A549 (cell line): ENCODE results near the gene PLPP4. TPM values are rescaled to one million over a fixed set of nuclear protein-coding genes. Genes with fewer than 3 reads are reported as not detected.
A peak's percentile ranks its signal among the peaks of the same experiment; 100 is the strongest.

Experiments
- ATAC-seq, 2 experiments: fragments of 200-7000 bp in 1 of 2; fragments of >200 bp in 1 of 2; cut with Nextera tagmentation in 1 of 2; cut with Tn5 transposase in 1 of 2; 3 replicates each; pipeline versions ENCODE4 v1.8.0 to v1.9.1; 2018 to 2020; ENCODE audit warnings: mild to moderate bottlenecking in 1 of 2, moderate library complexity in 1 of 2
- CTCF ChIA-PET: fragments of 300-600 bp; sonication (Branson Sonifier 250); formaldehyde crosslinking; extraction: SDS; loops from one replicate; lab custom pipeline; 2021; ENCODE audit warnings: antibody characterized with exemption, inconsistent platforms; lab: Yijun Ruan, JAX
- POLR2A ChIA-PET: fragments of 350-600 bp; formaldehyde crosslinking; extraction: SDS; loops from one replicate; lab custom pipeline; 2021; ENCODE audit warnings: antibody characterized with exemption, inconsistent platforms; lab: Yijun Ruan, JAX
- DNase-seq, 2 experiments: peaks; one replicate each; pipeline versions ENCODE4 v3.0.0 to v3.0.0-alpha.2; 2011 to 2016; ENCODE audit warnings: low read depth in 1 of 2, low spot score in 1 of 2
- FAIRE-seq: peaks from 2 replicates; lab custom pipeline; 2011; peaks lifted over from hg19 to GRCh38; lab: Jason Lieb, UNC
- H3K27ac ChIP-seq, 2 experiments: fragments of >200 bp; sonication (Bioruptor Twin); formaldehyde crosslinking; 3 replicates each; pipeline ENCODE4 v1.5.1; 2016 to 2017
- H3K4me1 ChIP-seq: fragments of >200 bp; sonication (Bioruptor Twin); formaldehyde crosslinking; 3 replicates; pipeline ENCODE4 v1.6.1; 2016
- H3K4me2 ChIP-seq: fragments of >200 bp; sonication (Bioruptor Twin); formaldehyde crosslinking; 3 replicates; pipeline ENCODE4 v1.6.1; 2016
- H3K4me3 ChIP-seq: fragments of >200 bp; sonication (Bioruptor Twin); formaldehyde crosslinking; 3 replicates; pipeline ENCODE4 v1.5.1; 2016
- H3K9me3 ChIP-seq: fragments of >200 bp; sonication (Bioruptor Twin); formaldehyde crosslinking; 3 replicates; pipeline ENCODE4 v1.6.1; 2016
- BCL3 ChIP-seq: fragments of >200 bp; sonication (Bioruptor Twin); formaldehyde crosslinking; IDR thresholded peaks from 3 replicates; pipeline ENCODE4 v1.6.1; 2016
- CBX2 ChIP-seq: fragments of 200-600 bp; sonication (generic); IDR thresholded peaks from 2 replicates; pipeline ENCODE4 v1.6.1; 2016; ENCODE audit warnings: low read depth, mild to moderate bottlenecking, borderline replicate concordance
- CBX8 ChIP-seq: fragments of 200-600 bp; sonication (generic); IDR thresholded peaks from 2 replicates; pipeline ENCODE4 v1.6.1; 2016
- CHD2 ChIP-seq: fragments of 150-350 bp; IDR thresholded peaks from 2 replicates; pipeline ENCODE4 v1.6.1; 2014; ENCODE audit warnings: low read length; ENCODE audit not compliant: partially characterized antibody
- CTCF ChIP-seq: fragments of >200 bp; sonication (Bioruptor Twin); formaldehyde crosslinking; IDR thresholded peaks from 3 replicates; pipeline ENCODE4 v1.5.1; 2016
- E2F6 ChIP-seq: IDR thresholded peaks from 2 replicates; pipeline ENCODE4 v1.6.1; 2012; ENCODE audit warnings: low read depth, borderline replicate concordance
- ELK1 ChIP-seq: fragments of 150-350 bp; IDR thresholded peaks from 2 replicates; pipeline ENCODE4 v1.6.1; 2014; ENCODE audit warnings: low read depth, mild to moderate bottlenecking, low read length
- EP300 ChIP-seq, 2 experiments: fragments of >200 bp; sonication (Bioruptor Twin); formaldehyde crosslinking; IDR thresholded peaks; 2 replicates in 1 of 2; 3 replicates in 1 of 2; pipeline ENCODE4 v1.6.1; 2016 to 2017
- GATA3 ChIP-seq: IDR thresholded peaks from 2 replicates; pipeline ENCODE4 v1.6.1; 2012; ENCODE audit warnings: borderline replicate concordance
- HDAC2 ChIP-seq: fragments of 200-600 bp; sonication (generic); IDR thresholded peaks from 2 replicates; pipeline ENCODE4 v1.6.1; 2016
- HES2 ChIP-seq: fragments of >200 bp; sonication (Bioruptor Twin); formaldehyde crosslinking; IDR thresholded peaks from 2 replicates; pipeline ENCODE4 v1.6.1; 2016
- HOXB5 ChIP-seq: fragments of 250-450 bp; sonication (Bioruptor Pico); IDR thresholded peaks from 2 replicates; pipeline ENCODE4 v1.5.0; 2020; ENCODE audit warnings: mild to moderate bottlenecking, moderate library complexity
- POLR2A ChIP-seq: IDR thresholded peaks from 2 replicates; pipeline ENCODE4 v1.6.1; 2012; ENCODE audit warnings: mild to moderate bottlenecking, low read length
- POLR2AphosphoS2 ChIP-seq: conservative IDR thresholded peaks from 2 replicates; pipeline ENCODE4 v1.6.1; 2012; ENCODE audit warnings: low read length, improper control_type of control experiment, inconsistent platforms
- RAD21 ChIP-seq, 2 experiments: fragments of >200 bp in 1 of 2; sonication (Bioruptor Twin) in 1 of 2; formaldehyde crosslinking in 1 of 2; IDR thresholded peaks in 1 of 2; conservative IDR thresholded peaks in 1 of 2; 2 replicates in 1 of 2; 3 replicates in 1 of 2; pipeline ENCODE4 v1.6.1; 2012 to 2018; ENCODE audit warnings: inconsistent platforms in 1 of 2
- RARB ChIP-seq: fragments of 250-450 bp; sonication (Bioruptor Pico); IDR thresholded peaks from 2 replicates; pipeline ENCODE4 v1.8.0; 2021; ENCODE audit warnings: mild to moderate bottlenecking, moderate library complexity
- RCOR1 ChIP-seq: fragments of 150-350 bp; IDR thresholded peaks from 2 replicates; pipeline ENCODE4 v1.6.1; 2014; ENCODE audit warnings: antibody characterized with exemption, low read length, low read depth
- REST ChIP-seq: fragments of 200-600 bp; sonication (generic); IDR thresholded peaks from 2 replicates; pipeline ENCODE4 v1.6.1; 2016; ENCODE audit warnings: antibody characterized with exemption, mild to moderate bottlenecking, moderate library complexity
- RFX5 ChIP-seq: fragments of 450-650 bp; IDR thresholded peaks from 2 replicates; pipeline ENCODE4 v1.7.1; 2014; ENCODE audit warnings: antibody characterized with exemption, mild to moderate bottlenecking, moderate library complexity
- SMC3 ChIP-seq: fragments of >200 bp; sonication (Bioruptor Twin); formaldehyde crosslinking; IDR thresholded peaks from 3 replicates; pipeline ENCODE4 v1.6.1; 2018; ENCODE audit warnings: inconsistent platforms
- TP53 ChIP-seq: fragments of 250-450 bp; sonication (Bioruptor Pico); IDR thresholded peaks from 2 replicates; pipeline ENCODE4 v1.5.0; 2021; ENCODE audit warnings: mild to moderate bottlenecking, moderate library complexity
- ZC3H11A ChIP-seq: fragments of 450-650 bp; IDR thresholded peaks from 2 replicates; pipeline ENCODE4 v1.6.1; 2014; ENCODE audit warnings: antibody characterized with exemption, mild to moderate bottlenecking
- ZFP36 ChIP-seq: fragments of 450-650 bp; IDR thresholded peaks from 2 replicates; pipeline ENCODE4 v1.6.1; 2014; ENCODE audit warnings: borderline replicate concordance; ENCODE audit not compliant: partially characterized antibody
- ZNF302 ChIP-seq: fragments of 250-450 bp; sonication (Bioruptor Pico); IDR thresholded peaks from 2 replicates; pipeline ENCODE4 v1.9.0; 2021; ENCODE audit warnings: inconsistent platforms, mild to moderate bottlenecking, moderate library complexity
- whole genome bisulfite sequencing: methylation state at CpG from one replicate; pipeline ENCODE4 v1.1.6; 2017; ENCODE audit errors: missing lambda C conversion rate; 5-methylcytosine and 5-hydroxymethylcytosine counted together
- polyA plus RNA-seq, 4 experiments: library from polyadenylated mRNA; depleted of rRNA in 3 of 4; stranded (reverse); fragments of >200 nt; fragmentation: RNase III in 1 of 4; extraction: RNeasy Plus Mini Kit Qiagen cat#74134 plus additional on column Dnase treatment in 1 of 4; gene quantifications; 2 replicates in 3 of 4; 3 replicates in 1 of 4; pipeline ENCODE4 v1.2.3, GENCODE V29; 2011 to 2017

PLPP4 gene
- polyA plus RNA-seq, 2 of the 4 experiments (the other 2 are of a cell fraction) = not detected

GRCh38 chr10:120514035-120514620 is 57.1 kb downstream of the PLPP4 start:
- Histone ChIP-seq H3K27ac (no peak overlapping the region), H3K4me1 (no peaks in the 10 kb centered on the region), H3K9me3 (no peaks in the 10 kb centered on the region), H3K4me2 (no peak overlapping the region), H3K4me3 (no peak overlapping the region)
- CTCF ChIA-PET = interaction anchor here (0.7 kb wide), 1 partner anchor 10 kb away, joined by 3 read pairs; no protein-coding TSS in a partner anchor
- no peak for FAIRE-seq
- POLR2A ChIA-PET = no interaction called here
- ATAC-seq = peak; percentile 56 to 71; a peak in 2 of 6 replicates
- WGBS = 44% methylated on average over 11 of the region's 11 CpGs
- DNase-seq = peak in 1 of 2 experiments; percentile 27
- TF ChIP-seq REST (peak; percentile 90), EP300 (IDR thresholded peaks at IDR 0.05) (no peak)

GRCh38 chr10:120514959-120515358 is 57.9 kb downstream of the PLPP4 start:
- ATAC-seq (no peak), DNase-seq (no peak)
- Histone ChIP-seq H3K9me3 (no peaks in the 10 kb centered on the region), H3K4me1 (no peaks in the 10 kb centered on the region)
- POLR2A ChIA-PET = no interaction called here
- TF ChIP-seq RCOR1 (no peak), ZNF302 (CRISPR knock-in tag) (no peak), E2F6 (no peak), ZFP36 (no peak), CBX2 (no peak), SMC3 (no peak), CBX8 (no peak), ELK1 (no peak), ZC3H11A (no peak)
- TF ChIP-seq, all 56 proteins: peak for 0
- CTCF ChIA-PET = interaction anchor here (0.7 kb wide), 1 partner anchor 11 kb away, joined by 3 read pairs; no protein-coding TSS in a partner anchor
- FAIRE-seq = no peak
- no peak overlapping the region for H3K27ac ChIP-seq
- no peak overlapping the region for H3K4me2 ChIP-seq
- H3K4me3 ChIP-seq = no peak overlapping the region
- WGBS = 2% methylated on average over 2 of the region's 2 CpGs

GRCh38 chr10:120515741-120516140 is 58.7 kb downstream of the PLPP4 start:
- DNase-seq = no peak
- Histone ChIP-seq H3K4me2 (no peak overlapping the region), H3K4me1 (no peaks in the 10 kb centered on the region), H3K27ac (no peak overlapping the region), H3K9me3 (no peaks in the 10 kb centered on the region), H3K4me3 (no peak overlapping the region)
- FAIRE-seq = no peak
- CTCF ChIA-PET = no interaction called here
- POLR2A ChIA-PET = no interaction called here
- no peak for ATAC-seq
- 4% methylated on average over 2 of the region's 2 CpGs for WGBS
- TF ChIP-seq POLR2A (no peak), CTCF (no peak), HES2 (no peak), BCL3 (no peak), SMC3 (no peak), POLR2AphosphoS2 (no peak), CHD2 (no peak), GATA3 (no peak), RAD21 (conservative IDR thresholded peaks at IDR 0.05 in 1 of 2, IDR thresholded peaks at IDR 0.05 in 1 of 2) (no peak), TP53 (no peak), RARB (CRISPR knock-in tag) (no peak), RFX5 (no peak), HDAC2 (no peak), ZFP36 (no peak), HOXB5 (CRISPR knock-in tag) (no peak), ELK1 (no peak)
- TF ChIP-seq, all 56 proteins: peak for 0
